Loucy (cell line): Measurements from ENCODE around the gene RIPK4.

Source experiments
- H2AFZ ChIP-seq: fragments of 200-600 bp; sonication (generic); 2 replicates; pipeline ENCODE4 v1.6.0; 2016; ENCODE audit warnings: antibody characterized with exemption, mild to moderate bottlenecking, low read length, moderate library complexity
- H3F3A ChIP-seq: fragments of 200-600 bp; 2 replicates; pipeline ENCODE4 v1.6.0; 2016; ENCODE audit warnings: antibody characterized with exemption, low read depth, mild to moderate bottlenecking
- H3K27me3 ChIP-seq: fragments of 200-600 bp; sonication (generic); 2 replicates; pipeline ENCODE4 v1.6.1; 2014; ENCODE audit warnings: low read length, mild to moderate bottlenecking; ENCODE audit not compliant: insufficient read depth, poor library complexity, severe bottlenecking
- H3K36me3 ChIP-seq: fragments of 200-600 bp; sonication (generic); 2 replicates; pipeline ENCODE4 v1.6.1; 2016; ENCODE audit warnings: low read length; ENCODE audit not compliant: insufficient read depth
- H3K4me1 ChIP-seq: fragments of 200-600 bp; sonication (generic); 2 replicates; pipeline ENCODE4 v1.5.1; 2014; ENCODE audit warnings: low read length, mild to moderate bottlenecking; ENCODE audit not compliant: insufficient read depth, poor library complexity, severe bottlenecking
- H3K4me2 ChIP-seq: fragments of 200-600 bp; sonication (generic); 2 replicates; pipeline ENCODE4 v1.6.0; 2014; ENCODE audit warnings: antibody characterized with exemption, low read length, low read depth, mild to moderate bottlenecking; ENCODE audit not compliant: poor library complexity, severe bottlenecking
- H3K4me3 ChIP-seq: fragments of 200-600 bp; sonication (generic); 2 replicates; pipeline ENCODE4 v1.5.1; 2014; ENCODE audit warnings: low read length, mild to moderate bottlenecking, mixed read lengths; ENCODE audit not compliant: poor library complexity, severe bottlenecking
- H3K79me2 ChIP-seq: fragments of 200-600 bp; sonication (generic); 2 replicates; pipeline ENCODE4 v1.6.1; 2014; ENCODE audit warnings: low read length; ENCODE audit not compliant: insufficient read depth
- H3K9ac ChIP-seq: fragments of 200-600 bp; sonication (generic); 2 replicates; pipeline ENCODE4 v1.6.0; 2014; ENCODE audit warnings: mild to moderate bottlenecking, low read depth, low read length, moderate library complexity; ENCODE audit not compliant: poor library complexity, severe bottlenecking
- H3K9me2 ChIP-seq: fragments of 200-600 bp; sonication (generic); replicated peaks from 2 replicates; pipeline ENCODE4 v1.6.1; 2016; ENCODE audit warnings: low read depth, low read length, mixed read lengths
- H3K9me3 ChIP-seq: fragments of 200-600 bp; sonication (generic); 2 replicates; pipeline ENCODE4 v1.6.1; 2014; ENCODE audit warnings: mild to moderate bottlenecking, antibody characterized with exemption, low read length, low read depth; ENCODE audit not compliant: insufficient read depth
- H4K20me1 ChIP-seq: fragments of 200-600 bp; sonication (generic); 2 replicates; pipeline ENCODE4 v1.6.0; 2014; ENCODE audit warnings: antibody characterized with exemption, low read length, mild to moderate bottlenecking; ENCODE audit not compliant: insufficient read depth, poor library complexity, severe bottlenecking
- EZH2phosphoT487 ChIP-seq: fragments of 200-600 bp; IDR thresholded peaks from 2 replicates; pipeline ENCODE4 v1.6.1; 2018; ENCODE audit warnings: antibody characterized with exemption, mild to moderate bottlenecking, moderate library complexity, borderline replicate concordance
- TF ChIP-seq, protein P1 (sequence below): fragments of 200-600 bp; sonication (generic); conservative IDR thresholded peaks from 2 replicates; pipeline ENCODE4 v1.5.1; 2014; ENCODE audit warnings: mild to moderate bottlenecking, antibody characterized with exemption, low read length

Gene RIPK4

DNA sequence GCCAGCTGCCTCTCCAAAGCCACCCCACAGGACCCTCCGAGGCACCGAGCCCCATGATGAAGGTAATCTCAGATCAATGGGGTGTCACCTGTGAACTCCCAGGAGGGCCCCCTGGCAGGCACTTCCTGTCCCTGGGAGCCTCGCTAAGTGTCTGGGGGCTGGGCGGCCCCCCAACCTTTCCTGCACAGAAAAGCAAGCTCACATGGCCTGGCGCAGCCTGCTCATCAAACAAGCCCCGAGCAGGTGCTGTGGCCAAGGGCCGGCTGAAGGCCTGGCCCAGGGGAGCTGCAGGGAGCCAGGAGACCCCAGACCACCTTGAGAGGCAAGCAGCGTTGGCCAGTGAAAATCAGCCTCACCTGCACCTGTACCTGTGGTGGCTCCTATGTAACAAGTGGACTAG lies 2.9 kb downstream of the RIPK4 start:
- H3F3A ChIP-seq = no peaks in the 10 kb centered on the region
- no peaks in the 10 kb centered on the region for H3K36me3 ChIP-seq
- peaks cover 14% of the 10 kb centered on the region for H3K4me1 ChIP-seq
- no peak overlapping the region for H3K4me2 ChIP-seq
- no peaks in the 10 kb centered on the region for H3K9me2 ChIP-seq
- no peaks in the 10 kb centered on the region for H4K20me1 ChIP-seq
- H3K4me3 ChIP-seq = no peak overlapping the region
- H2AFZ ChIP-seq = no peak overlapping the region
- no peaks in the 10 kb centered on the region for H3K9me3 ChIP-seq
- no peak for TF ChIP-seq EZH2phosphoT487
- TF ChIP-seq, protein P1, sequence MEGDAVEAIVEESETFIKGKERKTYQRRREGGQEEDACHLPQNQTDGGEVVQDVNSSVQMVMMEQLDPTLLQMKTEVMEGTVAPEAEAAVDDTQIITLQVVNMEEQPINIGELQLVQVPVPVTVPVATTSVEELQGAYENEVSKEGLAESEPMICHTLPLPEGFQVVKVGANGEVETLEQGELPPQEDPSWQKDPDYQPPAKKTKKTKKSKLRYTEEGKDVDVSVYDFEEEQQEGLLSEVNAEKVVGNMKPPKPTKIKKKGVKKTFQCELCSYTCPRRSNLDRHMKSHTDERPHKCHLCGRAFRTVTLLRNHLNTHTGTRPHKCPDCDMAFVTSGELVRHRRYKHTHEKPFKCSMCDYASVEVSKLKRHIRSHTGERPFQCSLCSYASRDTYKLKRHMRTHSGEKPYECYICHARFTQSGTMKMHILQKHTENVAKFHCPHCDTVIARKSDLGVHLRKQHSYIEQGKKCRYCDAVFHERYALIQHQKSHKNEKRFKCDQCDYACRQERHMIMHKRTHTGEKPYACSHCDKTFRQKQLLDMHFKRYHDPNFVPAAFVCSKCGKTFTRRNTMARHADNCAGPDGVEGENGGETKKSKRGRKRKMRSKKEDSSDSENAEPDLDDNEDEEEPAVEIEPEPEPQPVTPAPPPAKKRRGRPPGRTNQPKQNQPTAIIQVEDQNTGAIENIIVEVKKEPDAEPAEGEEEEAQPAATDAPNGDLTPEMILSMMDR = no peak
- no peaks in the 10 kb centered on the region for H3K27me3 ChIP-seq
- no peak overlapping the region for H3K9ac ChIP-seq
- no peaks in the 10 kb centered on the region for H3K79me2 ChIP-seq

DNA sequence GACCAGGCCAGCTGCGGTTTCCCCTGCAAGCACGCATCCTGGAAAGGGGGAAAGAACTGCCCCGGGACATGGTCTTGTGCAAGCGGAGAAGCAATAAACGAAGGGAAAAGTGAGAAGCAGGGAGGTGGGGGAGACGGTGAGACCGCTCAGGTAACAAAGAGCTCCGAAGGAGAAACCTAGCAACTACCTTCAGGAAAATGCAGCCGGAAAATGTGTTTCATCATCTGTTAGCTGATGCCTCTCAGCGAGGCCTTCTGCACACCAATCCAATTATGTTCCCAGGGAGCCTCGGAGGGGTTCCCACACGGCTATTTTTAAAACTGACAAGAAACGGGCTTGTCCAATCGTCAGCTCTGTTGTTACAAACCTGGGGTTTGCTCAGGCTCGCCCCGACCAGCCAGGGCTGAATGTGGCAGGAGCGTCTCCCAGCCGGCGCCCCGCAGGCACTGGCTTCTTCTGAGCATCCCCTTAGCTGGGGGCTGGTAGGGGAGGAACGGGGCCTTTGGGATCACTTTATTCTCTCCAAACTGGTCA lies 3.4 kb downstream of the RIPK4 start:
- H3K4me3 ChIP-seq = no peak overlapping the region
- H3K4me2 ChIP-seq = no peak overlapping the region
- no peaks in the 10 kb centered on the region for H3F3A ChIP-seq
- no peaks in the 10 kb centered on the region for H3K27me3 ChIP-seq
- no peak overlapping the region for H3K9ac ChIP-seq
- no peaks in the 10 kb centered on the region for H3K9me3 ChIP-seq
- no peak overlapping the region for H2AFZ ChIP-seq
- H3K4me1 ChIP-seq = peaks cover 10% of the 10 kb centered on the region
- H3K36me3 ChIP-seq = no peaks in the 10 kb centered on the region
- no peaks in the 10 kb centered on the region for H3K79me2 ChIP-seq
- no peaks in the 10 kb centered on the region for H3K9me2 ChIP-seq
- TF ChIP-seq, protein P1 = no peak
- TF ChIP-seq EZH2phosphoT487 = no peak
- H4K20me1 ChIP-seq = no peaks in the 10 kb centered on the region

DNA sequence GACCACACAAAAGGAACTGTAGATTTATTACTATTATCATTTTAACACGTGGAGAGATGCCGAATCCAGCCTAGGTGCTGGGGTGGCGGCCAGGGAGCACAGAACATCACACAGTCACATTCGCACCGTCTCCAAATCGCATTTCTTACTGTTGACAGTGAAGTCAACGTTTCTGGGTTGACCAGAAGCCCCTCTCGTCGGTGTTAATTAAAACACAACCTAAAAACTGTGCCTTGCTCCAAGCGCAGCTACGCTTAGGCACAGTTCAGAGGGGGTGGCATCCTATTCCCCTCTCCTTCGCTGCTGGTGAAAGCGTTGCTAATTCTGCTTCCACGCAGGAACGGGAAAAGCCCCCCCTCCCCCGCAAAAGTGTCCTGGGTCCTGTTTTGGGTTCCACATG lies 4.1 kb downstream of the RIPK4 start:
- H3K4me2 ChIP-seq = no peak overlapping the region
- H3K79me2 ChIP-seq = no peaks in the 10 kb centered on the region
- no peaks in the 10 kb centered on the region for H4K20me1 ChIP-seq
- no peaks in the 10 kb centered on the region for H3K27me3 ChIP-seq
- no peak overlapping the region for H3K9ac ChIP-seq
- H3K9me3 ChIP-seq = no peaks in the 10 kb centered on the region
- no peak overlapping the region for H3K4me3 ChIP-seq
- TF ChIP-seq, protein P1 = no peak
- no peak for TF ChIP-seq EZH2phosphoT487
- no peak overlapping the region for H2AFZ ChIP-seq
- no peaks in the 10 kb centered on the region for H3F3A ChIP-seq
- no peaks in the 10 kb centered on the region for H3K36me3 ChIP-seq
- no peaks in the 10 kb centered on the region for H3K9me2 ChIP-seq
- peaks cover 2% of the 10 kb centered on the region for H3K4me1 ChIP-seq
